GM12891 (cell line): ENCODE results near the gene GALNT13.

ENCODE experiments used
- POLR2A ChIP-seq: IDR thresholded peaks from 2 replicates; pipeline ENCODE4 v1.6.1; 2011; ENCODE audit warnings: low read depth, low read length, control low read depth
- POLR2AphosphoS5 ChIP-seq: IDR thresholded peaks from 2 replicates; pipeline ENCODE4 v1.6.1; 2011; ENCODE audit warnings: low read depth, low read length, control low read depth
- SPI1 ChIP-seq: IDR thresholded peaks from 2 replicates; pipeline ENCODE4 v1.6.1; 2011; ENCODE audit warnings: low read depth, low read length, control low read depth
- TAF1 ChIP-seq: IDR thresholded peaks from 2 replicates; pipeline ENCODE4 v1.6.1; 2011; ENCODE audit warnings: low read depth, low read length, control low read depth

GRCh38 chr2:153939124-153939796 is 67.5 kb downstream of the GALNT13 start:
- TF ChIP-seq POLR2AphosphoS5 = no peak
- no peak for TF ChIP-seq POLR2A
- TF ChIP-seq TAF1 = no peak
- no peak for TF ChIP-seq SPI1
